Stimulated activated CD4-positive, alpha-beta T cell treated with anti-CD3 and anti-CD28 coated beads, Interleukin-1b, Interleukin-23, amount 100 ng/mL, for 48 hours (primary cell): ENCODE data around the gene SPESP1.
"Not testable (repeated sequence)": the region's sequence is repeated elsewhere in the genome, so short reads cannot be mapped to it uniquely, and the experiment has no call there.

Source experiments
- DNase-seq: peaks from one replicate; pipeline ENCODE4 v3.0.0-alpha.2; 2020

The SPESP1 gene

DNA sequence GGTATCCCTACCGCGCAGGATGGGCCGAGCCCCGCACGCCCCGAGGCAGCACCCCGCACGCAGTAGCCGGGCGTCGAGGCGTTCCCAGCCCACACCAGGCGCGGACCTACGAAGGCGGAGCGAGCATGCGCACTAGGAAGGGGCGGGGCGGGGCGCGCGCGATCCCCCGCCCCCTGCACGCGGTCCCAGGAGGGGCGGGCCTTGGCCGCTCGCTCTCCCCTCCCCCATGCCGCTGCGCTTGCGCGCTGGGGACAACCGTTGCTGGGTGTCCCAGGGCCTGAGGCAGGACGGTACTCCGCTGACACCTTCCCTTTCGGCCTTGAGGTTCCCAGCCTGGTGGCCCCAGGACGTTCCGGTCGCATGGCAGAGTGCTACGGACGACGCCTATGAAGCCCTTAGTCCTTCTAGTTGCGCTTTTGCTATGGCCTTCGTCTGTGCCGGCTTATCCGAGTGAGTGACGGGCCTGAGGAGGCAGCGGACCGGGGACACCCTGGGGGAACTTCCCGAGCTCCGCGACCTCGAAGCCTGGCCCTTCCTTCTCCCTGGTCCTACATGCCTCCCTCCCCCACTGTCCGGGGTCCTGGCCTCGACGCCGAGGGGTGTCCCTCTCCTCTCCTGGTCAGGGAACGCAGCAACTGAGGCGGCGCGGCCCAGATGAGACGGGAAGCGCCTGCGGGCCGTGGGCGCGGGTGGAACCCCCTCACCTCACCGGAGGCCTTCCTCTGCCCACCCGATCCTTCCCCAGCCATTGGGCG is at the start of gene SPESP1:
TSS of gene SPESP1 (plus strand) at position 258 of the 755 bp plus-strand sequence. CDS start at position 387, 129 bp downstream.
- DNase-seq, result peak; percentile 47

DNA sequence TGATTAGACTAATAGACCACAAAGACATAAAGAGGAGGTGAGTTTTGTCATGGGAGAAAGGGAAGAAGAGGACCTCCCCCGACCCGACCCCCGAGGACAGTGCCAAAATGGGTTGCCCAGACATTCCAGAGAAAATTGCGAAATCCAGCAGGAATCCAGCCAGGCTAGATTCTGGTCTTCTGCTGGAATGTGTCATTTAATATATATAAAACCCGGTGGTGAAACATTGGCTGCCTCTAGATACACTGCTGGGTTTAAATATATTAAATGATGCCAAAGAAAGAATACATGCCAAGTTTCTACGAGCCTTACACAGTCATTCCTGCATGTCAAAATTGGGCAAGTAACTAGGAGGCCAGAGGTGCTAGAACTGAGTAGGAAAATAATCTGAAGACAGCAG is 45.3 kb upstream of the SPESP1 start:
- no peak for DNase-seq

- no peak for DNase-seq
Observed at GRCh38 chr15:68887120-68887519, 43.2 kb upstream of the SPESP1 start.

GRCh38 chr15:68887819-68888218 is 42.5 kb upstream of the SPESP1 start:
- no peak for DNase-seq

- DNase-seq, result no peak
Observed at GRCh38 chr15:68888419-68888818, 41.9 kb upstream of the SPESP1 start.

DNA sequence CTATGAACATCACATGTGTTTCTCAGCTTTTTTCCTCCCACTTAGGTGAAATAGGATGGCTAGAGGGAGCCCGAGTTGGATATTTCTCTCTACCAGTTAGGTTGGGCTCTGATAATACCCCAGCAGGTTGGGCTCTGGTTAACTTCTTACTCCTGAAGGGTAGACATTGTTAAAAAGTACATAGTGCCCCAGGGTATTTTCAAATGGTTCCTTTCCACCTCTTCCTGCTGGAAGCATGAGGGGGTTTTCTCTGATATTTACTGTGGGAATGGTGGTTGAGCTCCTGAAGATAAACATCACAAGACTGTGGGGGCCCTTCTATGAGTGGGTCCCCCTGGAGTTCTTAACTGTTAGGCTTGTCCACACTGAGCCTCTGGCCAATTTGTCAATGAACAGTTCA is 36.1 kb upstream of the SPESP1 start:
- DNase-seq, result no peak

- no peak for DNase-seq
Observed at GRCh38 chr15:68896178-68896577, 34.1 kb upstream of the SPESP1 start.

DNA sequence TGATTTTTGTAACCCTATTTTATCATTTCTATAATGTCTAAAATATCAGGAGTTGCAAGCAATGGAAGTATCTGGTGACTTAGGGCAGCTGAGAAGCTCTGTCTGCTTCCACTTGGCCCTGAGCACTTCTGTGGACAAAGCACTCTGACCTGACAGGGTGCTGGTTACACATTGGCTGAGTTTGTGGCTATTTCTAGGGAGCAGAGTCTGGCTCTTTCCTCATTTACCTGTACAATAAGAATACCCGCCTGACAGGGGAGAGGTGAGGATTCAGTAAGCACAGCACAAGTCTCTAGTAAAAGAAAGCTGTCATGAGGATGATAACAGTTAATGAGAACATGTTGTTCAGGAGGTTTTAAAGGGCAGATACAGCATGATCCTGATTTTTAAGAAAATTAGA is 33.3 kb upstream of the SPESP1 start:
- no peak for DNase-seq

- DNase-seq, result no peak
Observed at GRCh38 chr15:68900027-68900426, 30.3 kb upstream of the SPESP1 start.

GRCh38 chr15:68907396-68907923 is 22.9 kb upstream of the SPESP1 start:
- no peak for DNase-seq

DNA sequence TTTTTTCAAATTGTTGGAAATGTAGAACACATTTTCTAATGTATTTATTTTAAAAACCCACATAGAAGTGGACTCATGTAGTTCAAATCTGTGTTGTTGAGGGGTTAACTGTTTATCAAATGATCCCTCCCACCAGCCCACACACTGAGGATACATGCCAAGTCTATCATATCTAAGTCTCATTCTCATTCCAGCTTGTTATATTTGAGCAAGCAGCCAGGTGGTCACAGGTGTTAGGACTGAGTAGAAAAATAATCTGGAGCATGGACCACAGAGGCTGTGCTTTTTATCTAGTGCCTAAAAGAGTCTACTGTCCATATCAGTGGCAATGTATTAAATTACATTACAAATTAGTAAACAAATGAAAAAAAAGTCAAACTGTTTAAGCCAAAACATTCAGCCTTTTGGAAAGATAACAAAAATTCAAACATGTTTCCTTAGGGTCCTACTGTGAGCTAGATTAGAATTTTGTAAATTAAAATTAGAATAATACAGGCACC is 20.7 kb upstream of the SPESP1 start:
- DNase-seq, result no peak

DNA sequence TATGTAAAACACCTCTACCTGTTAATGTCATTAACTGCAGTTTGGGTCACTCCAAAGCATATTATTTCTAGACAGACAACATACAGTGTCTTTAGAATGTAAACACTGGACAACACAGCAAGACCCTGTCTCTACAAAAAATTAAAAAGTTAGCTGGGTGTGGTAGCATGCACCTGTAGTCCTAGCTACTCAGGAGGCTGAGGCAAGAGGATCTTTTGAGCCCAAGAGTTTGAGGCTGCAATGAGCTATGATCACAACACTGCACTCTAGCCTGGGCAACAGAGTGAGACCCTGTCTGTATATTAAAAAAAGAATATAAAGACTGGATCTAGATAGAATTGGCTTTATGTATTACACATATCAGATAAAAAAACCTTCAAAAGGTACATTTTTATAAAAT is 20.0 kb upstream of the SPESP1 start:
- no peak for DNase-seq

GRCh38 chr15:68910816-68911215 is 19.5 kb upstream of the SPESP1 start:
- DNase-seq, result no peak

DNA sequence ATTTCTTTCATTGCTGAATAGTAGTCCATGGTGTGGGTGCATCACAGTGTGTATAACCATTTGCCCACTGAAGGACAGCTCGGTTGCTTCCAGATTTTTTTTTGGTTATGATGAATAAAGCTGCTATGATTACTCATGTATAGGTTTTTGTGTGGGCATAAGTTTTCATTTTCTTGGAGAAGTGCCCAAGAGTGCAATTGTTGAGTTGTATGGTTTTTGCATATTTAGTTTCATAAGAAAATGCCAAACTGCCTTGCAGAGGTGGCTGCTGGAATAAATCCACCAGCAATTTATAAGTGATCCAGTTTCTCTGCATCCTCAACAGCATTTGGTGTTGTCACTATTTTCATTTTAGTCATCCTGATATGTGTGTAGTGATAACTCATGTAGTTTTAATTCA is 8.4 kb upstream of the SPESP1 start:
- DNase-seq, result no peak

- peak; percentile 68 for DNase-seq
Observed at GRCh38 chr15:68924866-68925560, 5.3 kb upstream of the SPESP1 start.

GRCh38 chr15:68933001-68933400 is 2.7 kb downstream of the SPESP1 start:
- DNase-seq, result no peak

DNA sequence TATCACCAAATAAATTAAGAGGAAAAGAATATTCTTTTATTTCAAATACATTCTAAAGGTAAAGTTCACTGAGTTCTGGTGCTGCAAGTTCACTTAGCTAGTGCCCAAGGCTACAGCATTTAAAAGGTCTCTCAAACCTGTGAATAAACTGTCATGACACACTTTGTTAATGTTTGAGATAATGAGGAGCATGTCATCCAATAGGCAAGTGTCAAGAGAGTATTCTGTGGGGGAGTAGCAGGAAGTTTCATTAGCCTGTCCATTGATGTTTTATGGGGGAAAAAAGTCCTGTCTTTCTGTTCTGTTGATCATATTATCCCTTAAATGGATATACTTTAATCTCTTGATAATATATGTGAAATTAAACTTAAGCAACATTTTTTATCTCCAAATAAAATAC is 4.0 kb downstream of the SPESP1 start:
- no peak for DNase-seq

DNA sequence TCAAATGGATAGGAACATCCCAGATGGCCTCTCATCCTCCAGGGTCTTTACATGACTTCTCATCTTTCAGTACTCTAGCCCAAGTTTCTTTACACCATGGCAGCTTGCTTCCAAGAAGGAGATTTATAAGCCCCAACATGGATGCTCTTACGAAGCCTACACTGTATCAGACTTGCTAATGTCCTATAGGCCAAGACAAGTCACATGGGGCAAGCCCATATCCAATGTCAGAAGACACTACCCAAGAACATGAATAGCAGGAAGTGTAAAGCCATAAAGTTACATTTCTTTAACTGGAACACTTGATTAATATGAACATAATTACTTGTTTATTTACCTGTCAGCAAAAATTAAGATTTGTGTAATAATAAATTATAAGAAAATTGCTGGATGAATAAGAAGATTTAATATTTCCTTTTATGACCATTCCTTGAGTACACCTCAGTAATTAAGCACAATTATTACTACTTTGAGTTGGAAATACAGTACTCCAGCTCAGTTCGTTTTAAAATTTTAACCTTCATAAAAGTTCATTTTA is 5.1 kb downstream of the SPESP1 start:
- DNase-seq, result no peak

GRCh38 chr15:68939501-68939900 is 9.2 kb downstream of the SPESP1 start:
- DNase-seq, result no peak

DNA sequence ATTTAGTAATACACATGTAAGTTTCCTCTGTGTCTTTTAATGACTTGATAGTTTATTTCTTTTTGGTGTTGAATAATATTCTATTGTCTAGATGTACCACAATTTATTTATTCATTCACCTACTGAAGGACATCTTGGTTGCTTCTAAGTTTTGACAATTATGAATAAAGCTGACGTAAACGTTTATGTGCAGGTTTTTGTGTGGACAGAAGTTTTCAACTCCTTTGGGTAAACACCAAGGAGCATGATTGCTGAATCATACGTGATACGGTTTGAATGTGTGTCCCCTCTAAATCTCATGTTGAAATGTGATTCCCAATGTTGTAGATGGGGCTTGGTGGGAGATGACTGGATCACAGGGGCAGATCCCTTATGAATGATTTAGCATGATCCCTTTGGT is 21.5 kb downstream of the SPESP1 start:
- no peak for DNase-seq

GRCh38 chr15:68957696-68958095 is 27.4 kb downstream of the SPESP1 start:
- DNase-seq, result no peak

DNA sequence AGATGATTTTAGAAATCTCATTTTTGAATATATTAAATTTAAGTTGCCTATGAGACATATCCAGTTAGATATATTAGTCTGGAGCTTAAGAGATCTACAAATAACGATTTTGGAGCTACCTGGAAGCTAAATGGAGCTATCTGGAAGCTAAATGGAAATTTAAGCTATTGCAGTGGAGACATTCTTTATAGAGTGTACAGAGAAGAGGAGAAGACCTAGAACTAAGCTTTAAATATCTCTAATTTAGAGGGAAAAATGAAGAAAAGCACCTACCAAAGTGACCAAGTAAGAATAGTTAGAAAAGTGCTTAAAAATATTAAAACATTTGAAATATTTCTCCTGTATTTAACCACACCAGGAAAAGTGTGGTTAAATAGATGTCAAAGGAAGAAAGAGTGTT is 28.3 kb downstream of the SPESP1 start:
- DNase-seq, result no peak

DNA sequence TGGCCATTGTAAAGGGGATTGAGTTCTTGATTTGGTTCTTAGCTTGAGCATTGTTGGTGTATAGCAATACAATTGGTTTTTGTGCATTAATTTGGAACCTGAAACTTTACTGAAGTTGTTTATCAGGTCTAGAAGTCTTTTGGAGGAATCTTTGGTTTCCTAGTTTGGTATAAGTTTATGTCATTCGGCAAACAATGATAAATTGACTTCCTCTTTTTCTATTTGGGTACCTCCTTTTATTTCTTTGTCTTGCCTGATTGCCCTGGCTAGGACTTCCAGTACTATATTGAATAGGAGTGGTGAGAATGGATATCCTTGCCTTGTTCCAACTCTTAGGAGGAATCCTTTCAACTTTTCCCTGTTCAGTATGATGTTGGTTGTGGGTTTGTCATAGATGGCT is 32.1 kb downstream of the SPESP1 start:
- no peak for DNase-seq

DNA sequence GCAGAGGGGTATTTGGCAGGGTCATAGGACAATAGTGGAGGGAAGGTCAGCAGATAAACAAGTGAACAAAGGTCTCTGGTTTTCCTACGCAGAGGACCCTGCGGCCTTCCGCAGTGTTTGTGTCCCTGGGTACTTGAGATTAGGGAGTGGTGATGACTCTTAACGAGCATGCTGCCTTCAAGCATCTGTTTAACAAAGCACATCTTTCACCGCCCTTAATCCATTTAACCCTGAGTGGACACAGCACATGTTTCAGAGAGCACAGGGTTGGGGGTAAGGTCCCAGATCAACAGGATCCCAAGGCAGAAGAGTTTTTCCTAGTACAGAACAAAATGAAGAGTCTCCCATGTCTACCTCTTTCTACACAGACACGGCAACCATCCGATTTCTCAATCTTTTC is 33.4 kb downstream of the SPESP1 start:
- not testable (repeated sequence) for DNase-seq
